ENCODE measurements around the gene CST5.

DNA sequence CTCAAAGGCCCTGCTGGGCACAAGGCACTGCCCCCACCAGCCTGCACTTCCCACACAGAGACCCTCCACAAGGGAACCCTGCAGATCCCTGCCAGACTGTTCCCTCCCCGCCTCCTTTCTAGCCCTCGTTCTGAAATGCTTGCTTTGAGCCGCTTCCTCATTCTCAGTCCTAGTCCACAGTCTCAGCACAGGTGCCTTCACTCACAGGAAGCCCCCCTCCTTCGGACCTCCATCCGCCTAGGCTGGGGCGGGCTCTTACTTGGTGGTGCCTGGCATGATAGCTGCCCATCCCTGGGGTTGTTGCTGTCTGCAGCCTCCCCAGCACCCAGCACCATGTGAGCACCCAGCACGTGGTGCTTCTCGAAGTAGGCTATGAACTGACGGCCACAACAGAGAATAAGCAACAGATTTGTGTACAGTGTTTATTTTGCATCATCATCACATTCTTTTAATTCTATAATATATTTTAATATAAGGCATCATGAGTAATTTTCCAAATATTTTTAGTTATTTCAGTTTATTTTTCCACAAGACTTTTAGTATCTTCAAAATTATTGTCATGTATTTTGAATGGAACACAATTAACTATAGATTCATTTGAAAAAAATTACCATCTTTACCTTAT is 12.3 kb downstream of the CST5 start:
- TF ChIP-seq EP300 (IDR thresholded peaks at IDR 0.05) (no peak), CTCF (IDR thresholded peaks at IDR 0.05) (no peak), POLR2A (IDR thresholded peaks at IDR 0.05) (no peak), POLR2AphosphoS5 (IDR thresholded peaks at IDR 0.05) (no peak)
